H9 (cell line): ENCODE results near the gene DCDC2. TPM values are rescaled to one million over a fixed set of nuclear protein-coding genes. Genes with fewer than 3 reads are reported as not detected.

Experiments
- DNase-seq: peaks from one replicate; pipeline ENCODE4 v3.0.0-alpha.2; 2017
- H2AFZ ChIP-seq: one replicate; pipeline ENCODE4 v1.6.1; 2013; ENCODE audit warnings: mild to moderate bottlenecking, low read length, control low read depth, moderate library complexity
- H2AK5ac ChIP-seq: 2 replicates; pipeline ENCODE4 v1.6.1; 2013; ENCODE audit warnings: low read length, control low read depth, mixed read lengths; ENCODE audit not compliant: insufficient read length
- H2BK120ac ChIP-seq: one replicate; pipeline ENCODE4 v1.6.1; 2013; ENCODE audit warnings: low read depth, mild to moderate bottlenecking, low read length, control low read depth, inconsistent platforms; ENCODE audit not compliant: poor library complexity, severe bottlenecking
- H2BK12ac ChIP-seq: 2 replicates; pipeline ENCODE4 v1.6.1; 2013; ENCODE audit warnings: low read length, control low read depth, mixed read lengths, low read depth; ENCODE audit not compliant: insufficient read length
- H2BK15ac ChIP-seq: 2 replicates; pipeline ENCODE4 v1.6.1; 2013; ENCODE audit warnings: low read depth, low read length, control low read depth
- H2BK20ac ChIP-seq: one replicate; pipeline ENCODE4 v1.6.1; 2013; ENCODE audit warnings: low read depth, mild to moderate bottlenecking, low read length, control low read depth, inconsistent platforms; ENCODE audit not compliant: poor library complexity, severe bottlenecking
- H2BK5ac ChIP-seq: 2 replicates; pipeline ENCODE4 v1.6.1; 2013; ENCODE audit warnings: low read length, control low read depth, mixed read lengths; ENCODE audit not compliant: insufficient read length
- H3K14ac ChIP-seq: 2 replicates; pipeline ENCODE4 v1.6.1; 2013; ENCODE audit warnings: low read length, control low read depth; ENCODE audit not compliant: insufficient read depth
- H3K18ac ChIP-seq: 2 replicates; pipeline ENCODE4 v1.6.1; 2013; ENCODE audit warnings: low read depth, mild to moderate bottlenecking, mixed read lengths, low read length, control low read depth; ENCODE audit not compliant: insufficient read length
- H3K23ac ChIP-seq: 2 replicates; pipeline ENCODE4 v1.6.1; 2013; ENCODE audit warnings: low read length, control low read depth, mixed read lengths, low read depth; ENCODE audit not compliant: insufficient read length
- H3K23me2 ChIP-seq: 2 replicates; pipeline ENCODE4 v1.6.1; 2013; ENCODE audit warnings: low read depth, mild to moderate bottlenecking, mixed read lengths, low read length, control low read depth; ENCODE audit not compliant: insufficient read length, poor library complexity, severe bottlenecking
- H3K27ac ChIP-seq: 2 replicates; pipeline ENCODE4 v1.5.1; 2013; ENCODE audit warnings: low read length, control low read depth, mixed read lengths, low read depth; ENCODE audit not compliant: insufficient read length
- H3K27me3 ChIP-seq: 2 replicates; pipeline ENCODE4 v1.6.1; 2013; ENCODE audit warnings: low read length, control low read depth, inconsistent platforms; ENCODE audit not compliant: insufficient read depth
- H3K4ac ChIP-seq: 2 replicates; pipeline ENCODE4 v1.6.1; 2013; ENCODE audit warnings: low read depth, mild to moderate bottlenecking, control low read depth, inconsistent platforms, low read length, moderate library complexity
- H3K4me1 ChIP-seq: 2 replicates; pipeline ENCODE4 v1.6.1; 2013; ENCODE audit warnings: low read length, control low read depth, inconsistent platforms; ENCODE audit not compliant: insufficient read depth
- H3K4me2 ChIP-seq: 2 replicates; pipeline ENCODE4 v1.6.1; 2013; ENCODE audit warnings: low read length, control low read depth, mixed read lengths; ENCODE audit not compliant: insufficient read length, insufficient read depth
- H3K56ac ChIP-seq: 2 replicates; pipeline ENCODE4 v1.6.1; 2013; ENCODE audit warnings: low read depth, mild to moderate bottlenecking, mixed read lengths, low read length, control low read depth; ENCODE audit not compliant: insufficient read length
- H3K79me1 ChIP-seq: 2 replicates; pipeline ENCODE4 v1.6.1; 2013; ENCODE audit warnings: low read depth, mild to moderate bottlenecking, moderate library complexity, low read length, control low read depth, inconsistent platforms; ENCODE audit not compliant: insufficient read depth, poor library complexity, severe bottlenecking
- H3K79me2 ChIP-seq: 2 replicates; pipeline ENCODE4 v1.6.1; 2013; ENCODE audit warnings: low read length, control low read depth, inconsistent platforms; ENCODE audit not compliant: insufficient read depth
- H3K9ac ChIP-seq: 2 replicates; pipeline ENCODE4 v1.6.1; 2013; ENCODE audit warnings: low read length, control low read depth, mixed read lengths; ENCODE audit not compliant: insufficient read length; ENCODE audit errors: extremely low read depth
- H3K9me3 ChIP-seq: one replicate; pipeline ENCODE4 v1.6.1; 2013; ENCODE audit warnings: low read depth, low read length, inconsistent platforms; ENCODE audit not compliant: control insufficient read depth
- H3T11ph ChIP-seq: one replicate; pipeline ENCODE4 v1.6.1; 2013; ENCODE audit warnings: mild to moderate bottlenecking, low read length, control low read depth, inconsistent platforms
- H4K20me1 ChIP-seq: one replicate; pipeline ENCODE4 v1.6.1; 2013; ENCODE audit not compliant: control insufficient read depth, insufficient read length, insufficient read depth
- H4K5ac ChIP-seq: 2 replicates; pipeline ENCODE4 v1.6.1; 2013; ENCODE audit warnings: low read depth, mild to moderate bottlenecking, mixed read lengths, low read length, control low read depth; ENCODE audit not compliant: insufficient read length
- H4K8ac ChIP-seq: replicated peaks from 2 replicates; pipeline ENCODE4 v1.6.1; 2013; ENCODE audit warnings: low read length, control low read depth, mixed read lengths, low read depth; ENCODE audit not compliant: insufficient read length
- H4K91ac ChIP-seq: 2 replicates; pipeline ENCODE4 v1.6.1; 2013; ENCODE audit warnings: low read depth, mild to moderate bottlenecking, moderate library complexity, mixed read lengths, low read length, control low read depth; ENCODE audit not compliant: insufficient read length
- H3K27ac Mint-ChIP-seq, 3 experiments: 2 replicates in 2 of 3; 3 replicates in 1 of 3; pipeline ENCODE4 v1.8.0; 2020 to 2021; ENCODE audit warnings: mixed read lengths in 3 of 3, mild to moderate bottlenecking in 1 of 3, moderate library complexity in 1 of 3
- H3K27me3 Mint-ChIP-seq: 2 replicates; pipeline ENCODE4 v1.8.0; 2021; ENCODE audit warnings: low read depth, mild to moderate bottlenecking, moderate library complexity, mixed read lengths
- H3K36me3 Mint-ChIP-seq, 3 experiments: 2 replicates in 2 of 3; 3 replicates in 1 of 3; pipeline ENCODE4 v1.8.0; 2020 to 2021; ENCODE audit warnings: low read depth in 3 of 3, mixed read lengths in 3 of 3; ENCODE audit not compliant: insufficient read depth in 1 of 3
- H3K4me1 Mint-ChIP-seq, 2 experiments: 2 replicates each; pipeline ENCODE4 v1.8.0; 2020; ENCODE audit warnings: mixed read lengths in 2 of 2
- H3K4me3 Mint-ChIP-seq, 2 experiments: 2 replicates in 1 of 2; 3 replicates in 1 of 2; pipeline ENCODE4 v1.8.0; 2020 to 2021; ENCODE audit warnings: mild to moderate bottlenecking in 2 of 2, mixed read lengths in 2 of 2, moderate library complexity in 1 of 2
- H3K9me3 Mint-ChIP-seq, 2 experiments: 2 replicates in 1 of 2; 3 replicates in 1 of 2; pipeline ENCODE4 v1.8.0; 2020; ENCODE audit warnings: mild to moderate bottlenecking in 2 of 2, mixed read lengths in 2 of 2, moderate library complexity in 1 of 2
- WGBS: extraction: QIAGEN DNeasy Blood & Tissue Kit; methylation state at CpG from one replicate; pipeline ENCODE4 v1.1.7; 2013; ENCODE audit warnings: missing lambda C conversion rate, low lambda C conversion rate, mixed read lengths; ENCODE audit not compliant: insufficient read length; ENCODE audit errors: extremely low coverage; 5-methylcytosine and 5-hydroxymethylcytosine counted together
- total RNA-seq: library from RNA; stranded (reverse); gene quantifications from 2 replicates; pipeline ENCODE4 v1.2.1, GENCODE V29; 2021
- TF ChIP-seq, protein P1 (sequence below): fragments of 200-600 bp; sonication (generic); conservative IDR thresholded peaks from 3 replicates; pipeline ENCODE4 v1.8.0; 2021; ENCODE audit warnings: antibody characterized with exemption, mild to moderate bottlenecking

Gene DCDC2
- total RNA-seq, 1 experiment from 2014 or later: 0.59 TPM

- no peak overlapping the region for H3T11ph ChIP-seq
- TF ChIP-seq, protein P1, sequence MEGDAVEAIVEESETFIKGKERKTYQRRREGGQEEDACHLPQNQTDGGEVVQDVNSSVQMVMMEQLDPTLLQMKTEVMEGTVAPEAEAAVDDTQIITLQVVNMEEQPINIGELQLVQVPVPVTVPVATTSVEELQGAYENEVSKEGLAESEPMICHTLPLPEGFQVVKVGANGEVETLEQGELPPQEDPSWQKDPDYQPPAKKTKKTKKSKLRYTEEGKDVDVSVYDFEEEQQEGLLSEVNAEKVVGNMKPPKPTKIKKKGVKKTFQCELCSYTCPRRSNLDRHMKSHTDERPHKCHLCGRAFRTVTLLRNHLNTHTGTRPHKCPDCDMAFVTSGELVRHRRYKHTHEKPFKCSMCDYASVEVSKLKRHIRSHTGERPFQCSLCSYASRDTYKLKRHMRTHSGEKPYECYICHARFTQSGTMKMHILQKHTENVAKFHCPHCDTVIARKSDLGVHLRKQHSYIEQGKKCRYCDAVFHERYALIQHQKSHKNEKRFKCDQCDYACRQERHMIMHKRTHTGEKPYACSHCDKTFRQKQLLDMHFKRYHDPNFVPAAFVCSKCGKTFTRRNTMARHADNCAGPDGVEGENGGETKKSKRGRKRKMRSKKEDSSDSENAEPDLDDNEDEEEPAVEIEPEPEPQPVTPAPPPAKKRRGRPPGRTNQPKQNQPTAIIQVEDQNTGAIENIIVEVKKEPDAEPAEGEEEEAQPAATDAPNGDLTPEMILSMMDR: no peak
- H2BK5ac ChIP-seq: no peak overlapping the region
- no peaks in the 10 kb centered on the region for H3K4me1 ChIP-seq
- no peak overlapping the region for H4K8ac ChIP-seq
- no peak overlapping the region for H4K5ac ChIP-seq
- H3K27ac Mint-ChIP-seq: no peak overlapping the region
- H3K79me2 ChIP-seq: no peaks in the 10 kb centered on the region
- H2BK20ac ChIP-seq: no peak overlapping the region
- H2AK5ac ChIP-seq: no peak overlapping the region
- H4K20me1 ChIP-seq: no peaks in the 10 kb centered on the region
- H3K4ac ChIP-seq: no peak overlapping the region
- H3K79me1 ChIP-seq: no peaks in the 10 kb centered on the region
- no peaks in the 10 kb centered on the region for H3K23me2 ChIP-seq
- no peak overlapping the region for H2BK12ac ChIP-seq
- no peak overlapping the region for H3K14ac ChIP-seq
- no peaks in the 10 kb centered on the region for H3K27me3 ChIP-seq
- no peak overlapping the region for H3K4me3 Mint-ChIP-seq
- no peak overlapping the region for H3K56ac ChIP-seq
- H3K9me3 Mint-ChIP-seq: peaks cover 4 to 11% of the 10 kb centered on the region in 2 experiments; a peak in 3 of 5 replicates
- no peaks in the 10 kb centered on the region for H3K4me1 Mint-ChIP-seq
- no peak for DNase-seq
- H3K4me2 ChIP-seq: no peak overlapping the region
- H3K23ac ChIP-seq: no peak overlapping the region
- H3K18ac ChIP-seq: no peak overlapping the region
- H3K27me3 Mint-ChIP-seq: no peaks in the 10 kb centered on the region
- H3K9me3 ChIP-seq: no peaks in the 10 kb centered on the region
- H4K91ac ChIP-seq: no peak overlapping the region
- H2BK120ac ChIP-seq: no peak overlapping the region
- H2AFZ ChIP-seq: no peak overlapping the region
- no peak overlapping the region for H3K27ac ChIP-seq
- no peak overlapping the region for H3K9ac ChIP-seq
- WGBS: 100% methylated on average over 2 of the region's 3 CpGs
- H2BK15ac ChIP-seq: no peak overlapping the region
- peaks cover 0 to 13% (median 7%) of the 10 kb centered on the region in 3 experiments; a peak in 4 of 7 replicates for H3K36me3 Mint-ChIP-seq
These were observed 17.9 kb downstream of the DCDC2 start for GRCh38 chr6:24339932-24340331.
